ENCODE data around the gene RTP1.

Gene RTP1

DNA sequence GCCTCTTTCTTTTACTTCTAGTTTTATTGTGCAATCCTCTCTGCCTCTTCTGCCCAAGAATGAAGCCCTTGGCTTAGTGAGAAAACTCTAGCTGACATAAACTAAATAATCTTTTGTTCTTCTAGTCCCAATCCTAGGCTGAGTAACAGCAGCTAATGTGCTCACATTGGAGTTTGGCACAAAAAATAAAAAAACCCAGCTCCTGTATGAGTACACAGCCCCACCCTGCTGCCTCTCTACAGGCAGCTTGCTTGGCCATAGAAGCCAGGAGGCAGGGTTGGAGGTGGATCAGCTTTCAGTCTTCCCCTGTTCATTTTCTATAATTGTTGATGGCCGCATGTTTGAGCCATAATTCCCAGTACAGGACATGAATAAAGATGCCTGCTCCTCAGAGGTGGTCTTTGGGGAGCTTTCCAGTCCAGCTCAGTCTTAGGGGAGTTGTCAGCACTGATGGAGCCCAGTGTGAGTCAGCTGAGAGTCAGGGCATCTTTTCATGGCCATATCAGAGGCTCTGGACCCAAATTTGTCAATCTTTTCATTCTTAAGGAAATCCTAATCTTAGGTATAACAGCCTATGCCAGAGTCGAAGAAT is 46.7 kb downstream of the RTP1 start:
- DNase-seq: no peak

DNA sequence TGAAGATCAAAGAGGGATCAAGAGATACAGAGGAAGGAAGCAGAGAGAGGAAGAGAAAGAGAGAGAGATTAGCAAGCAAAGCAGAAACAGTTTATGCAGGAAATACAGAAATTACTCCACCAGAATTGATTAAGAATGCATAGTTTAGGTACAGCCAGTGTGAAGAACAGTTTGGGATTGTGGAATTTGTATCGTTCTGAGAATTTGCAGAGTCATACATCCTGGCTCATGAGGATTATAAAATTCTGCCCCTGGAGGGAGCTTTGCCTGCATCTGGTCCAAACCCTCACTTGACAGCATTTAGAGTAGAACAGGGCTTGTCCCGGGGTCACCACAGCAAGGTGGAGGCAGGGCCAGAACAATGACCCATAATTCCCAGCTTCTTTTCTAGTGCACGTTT is 50.1 kb downstream of the RTP1 start:
- DNase-seq: no peak
